Measurements from ENCODE around the gene CES2.

Gene CES2

DNA sequence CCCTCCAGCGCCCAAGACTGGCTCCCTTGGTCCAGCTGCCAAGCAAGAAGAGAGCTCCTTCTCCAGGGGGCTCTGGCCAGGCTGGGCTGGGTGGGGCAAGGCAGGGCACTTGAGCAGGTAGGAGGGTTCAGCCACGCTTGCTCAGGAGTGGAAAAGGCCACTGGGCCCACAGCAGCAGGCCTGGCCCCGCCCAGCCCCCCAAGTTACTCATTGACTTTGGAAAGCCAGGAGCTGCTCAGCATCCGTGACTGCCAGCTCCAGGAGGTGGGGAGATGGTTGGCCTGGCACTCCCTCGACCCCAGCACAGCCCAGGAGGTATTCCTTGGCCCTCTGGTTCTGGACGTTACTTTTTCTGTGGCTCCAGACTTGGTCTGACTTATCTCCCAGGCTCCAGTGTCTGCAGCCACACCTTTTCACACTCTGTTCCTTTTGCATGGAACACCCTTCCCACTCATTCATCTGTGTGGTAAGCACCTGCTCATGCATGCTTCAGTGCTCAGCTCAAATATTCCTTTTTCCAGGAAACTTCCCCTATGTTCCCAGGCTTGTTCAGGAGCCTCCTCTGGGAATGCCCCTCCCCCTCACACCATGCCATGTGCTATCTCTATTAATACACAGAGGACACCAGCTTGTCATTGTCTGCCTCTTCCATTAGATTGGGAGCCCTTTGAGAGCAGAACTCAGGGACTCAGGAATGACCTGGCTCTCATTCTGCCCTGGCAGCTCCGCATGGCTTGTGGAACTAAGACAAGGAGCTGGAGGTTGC lies 16.3 kb upstream of the CES2 start, which contains the start of gene CDH16:
Gene CDH16 (minus strand): TSS at position 83 of the 766 bp plus-strand sequence. CDS start 820 bp downstream, outside the sequence.
- DNase-seq (ENCODE audit: low read depth) = no peak

DNA sequence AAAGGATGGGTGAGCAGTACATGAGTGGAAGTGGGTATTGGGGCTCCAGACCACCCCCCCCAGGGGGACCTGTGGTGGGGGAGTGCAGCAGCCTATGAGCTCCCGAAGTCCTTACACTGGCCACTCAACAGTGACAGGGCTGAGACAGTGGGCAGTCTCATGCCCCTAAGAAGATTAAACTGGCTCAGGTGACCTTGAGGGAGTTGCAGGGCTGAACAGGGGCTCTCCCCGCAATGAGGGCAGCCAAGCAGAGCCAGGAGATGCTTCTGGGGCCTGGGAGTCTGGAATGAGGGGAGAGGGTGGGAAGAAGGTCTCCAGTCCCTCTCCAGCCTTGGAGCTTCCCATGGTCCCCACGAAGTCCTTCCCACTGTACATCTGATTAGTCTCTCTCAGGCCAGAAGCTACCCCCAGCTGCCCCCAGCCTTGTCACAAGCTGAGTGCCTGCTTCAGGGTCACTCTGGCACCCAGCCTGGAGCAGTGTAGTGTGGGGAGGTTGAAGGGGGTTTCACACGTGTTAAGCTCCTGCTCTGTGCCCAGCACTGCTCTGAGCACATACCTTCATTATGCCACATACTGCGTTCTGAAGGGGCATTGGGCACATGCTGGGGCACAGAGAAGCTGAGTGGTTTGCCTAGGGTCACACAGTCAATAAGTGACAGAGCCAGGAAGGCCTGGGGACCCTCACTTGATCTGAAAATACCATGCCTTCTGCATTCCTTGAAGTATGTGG lies 15.6 kb upstream of the CES2 start:
- no peak for DNase-seq (ENCODE audit: low read depth)

DNA sequence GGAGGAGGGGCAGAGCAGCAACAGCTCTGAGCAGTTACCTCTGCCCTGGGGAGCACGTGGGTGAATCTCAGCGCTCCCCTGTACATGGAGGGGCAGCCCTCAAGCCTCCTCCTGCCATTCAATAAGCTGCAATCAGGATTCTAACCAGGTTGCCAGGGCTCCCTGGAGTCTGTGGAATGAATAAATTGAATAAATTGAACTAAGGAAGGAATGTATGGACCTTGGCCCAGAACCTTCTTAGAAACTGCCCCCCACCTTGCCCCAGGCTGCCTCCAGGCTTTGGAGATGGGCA lies 15.1 kb upstream of the CES2 start:
- DNase-seq (ENCODE audit: low read depth) = no peak

DNA sequence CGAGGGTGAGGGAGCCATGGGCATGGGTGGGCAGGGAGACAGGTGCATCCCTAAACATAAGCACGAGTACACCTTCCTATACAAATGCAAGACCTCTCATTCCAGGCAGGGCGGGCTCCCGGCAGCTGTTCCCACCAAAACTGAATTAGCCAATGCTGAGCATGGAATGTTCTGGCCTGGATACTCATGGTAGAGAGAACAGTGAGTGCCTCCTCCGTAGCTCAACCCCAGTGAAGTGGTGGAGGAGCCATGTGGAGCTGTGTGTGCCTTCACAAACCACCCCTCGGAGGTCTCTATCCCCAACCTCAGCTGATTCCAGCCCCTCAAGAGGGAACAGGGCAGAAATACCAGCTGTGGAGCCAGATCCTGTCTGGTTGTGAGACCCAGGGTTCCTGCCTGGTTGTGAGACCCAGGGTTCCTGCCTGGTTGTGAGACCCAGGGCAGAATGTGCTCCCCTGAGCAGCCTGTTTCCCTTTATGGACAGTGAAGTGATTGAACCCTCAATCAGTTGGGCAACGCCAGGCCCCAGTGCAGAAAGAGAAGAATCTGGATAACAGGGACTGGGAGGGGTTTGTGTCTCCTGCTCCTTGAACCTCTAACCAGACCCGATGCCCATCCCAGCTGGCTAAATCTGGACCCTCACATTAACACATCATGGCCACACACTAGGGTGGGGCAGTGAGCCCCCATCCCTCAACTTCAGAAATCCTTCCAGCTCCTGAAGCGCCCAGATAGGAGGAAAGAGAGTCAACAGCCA lies 14.2 kb upstream of the CES2 start:
- no peak for DNase-seq (ENCODE audit: low read depth)

DNA sequence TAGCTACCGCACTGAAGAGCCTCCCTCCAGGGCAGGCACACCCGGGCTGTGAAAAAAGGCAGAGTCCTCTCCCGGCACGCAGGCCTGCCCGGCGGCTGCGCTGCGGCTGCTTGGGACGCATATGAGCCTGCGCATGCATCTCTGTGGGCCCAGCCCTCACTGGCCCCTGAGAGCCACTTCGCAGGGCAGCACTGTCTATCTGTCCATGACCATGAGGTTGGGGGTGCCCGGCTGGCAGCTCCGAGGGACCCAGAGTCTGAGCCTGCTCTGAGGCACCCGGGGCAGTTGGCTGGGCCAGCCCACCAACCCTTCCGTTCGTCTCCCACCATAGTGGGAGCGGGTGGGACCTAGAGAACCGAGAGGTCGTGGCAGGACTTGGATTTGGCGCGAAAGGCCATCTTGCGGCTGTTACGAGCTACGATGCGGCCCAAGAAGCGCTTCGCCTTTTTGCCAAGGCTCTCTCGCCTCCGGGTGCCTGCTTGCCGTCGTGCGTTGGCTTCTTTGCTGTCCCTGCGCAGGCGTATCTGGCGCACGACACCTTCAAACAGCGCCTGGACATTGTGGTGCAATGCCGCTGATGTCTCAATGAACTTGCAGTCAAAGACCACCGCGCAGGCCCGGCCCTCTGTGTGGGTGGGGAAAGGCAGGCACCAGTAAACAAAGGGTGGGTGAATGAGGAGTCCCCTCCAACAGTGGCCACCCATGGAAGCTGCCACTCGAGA lies 13.4 kb upstream of the CES2 start:
- no peak for DNase-seq (ENCODE audit: low read depth)

DNA sequence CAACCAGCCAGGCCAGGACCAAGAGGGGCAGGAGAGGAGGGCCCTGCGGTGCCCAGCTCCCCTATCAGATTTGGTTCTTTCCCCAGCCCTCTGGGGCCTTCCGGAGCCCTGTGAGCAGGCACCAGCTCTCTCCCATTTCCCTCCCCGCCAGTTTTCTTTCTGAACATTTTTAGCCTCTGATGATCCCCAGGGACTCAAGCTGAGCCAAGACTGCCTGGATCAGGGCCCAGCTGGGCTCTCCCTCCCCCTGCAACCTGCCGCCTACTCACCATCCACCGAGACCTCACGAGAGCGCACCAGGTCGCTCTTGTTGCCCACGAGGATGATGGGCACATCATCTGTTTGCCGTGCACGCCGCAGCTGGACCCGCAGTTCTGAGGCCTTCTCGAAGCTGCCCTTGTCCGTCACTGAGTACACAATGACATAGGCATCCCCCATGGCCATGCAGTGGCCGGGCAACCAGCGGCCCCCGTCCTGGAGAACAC lies 12.0 kb upstream of the CES2 start:
- no peak for DNase-seq (ENCODE audit: low read depth)

DNA sequence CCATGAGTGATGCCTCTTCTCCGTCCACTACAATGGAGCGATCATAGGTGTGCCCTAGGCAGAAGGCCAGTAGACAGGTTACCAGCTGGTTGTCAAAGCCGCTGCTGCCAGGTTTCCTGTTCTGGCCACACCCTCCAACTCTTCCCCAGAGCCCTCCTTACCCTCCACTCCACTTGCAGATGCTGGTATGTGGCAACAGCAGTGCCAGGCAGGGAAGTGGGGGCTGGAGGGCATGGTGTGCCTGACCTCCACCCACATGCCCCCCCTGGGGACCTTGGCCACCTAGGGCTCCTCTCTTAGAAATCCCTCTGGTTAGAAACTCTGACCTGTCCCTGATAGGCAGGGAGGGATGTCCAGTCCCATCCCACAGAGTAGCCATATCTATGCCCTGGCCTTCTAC lies 11.4 kb upstream of the CES2 start:
- no peak for DNase-seq (ENCODE audit: low read depth)

DNA sequence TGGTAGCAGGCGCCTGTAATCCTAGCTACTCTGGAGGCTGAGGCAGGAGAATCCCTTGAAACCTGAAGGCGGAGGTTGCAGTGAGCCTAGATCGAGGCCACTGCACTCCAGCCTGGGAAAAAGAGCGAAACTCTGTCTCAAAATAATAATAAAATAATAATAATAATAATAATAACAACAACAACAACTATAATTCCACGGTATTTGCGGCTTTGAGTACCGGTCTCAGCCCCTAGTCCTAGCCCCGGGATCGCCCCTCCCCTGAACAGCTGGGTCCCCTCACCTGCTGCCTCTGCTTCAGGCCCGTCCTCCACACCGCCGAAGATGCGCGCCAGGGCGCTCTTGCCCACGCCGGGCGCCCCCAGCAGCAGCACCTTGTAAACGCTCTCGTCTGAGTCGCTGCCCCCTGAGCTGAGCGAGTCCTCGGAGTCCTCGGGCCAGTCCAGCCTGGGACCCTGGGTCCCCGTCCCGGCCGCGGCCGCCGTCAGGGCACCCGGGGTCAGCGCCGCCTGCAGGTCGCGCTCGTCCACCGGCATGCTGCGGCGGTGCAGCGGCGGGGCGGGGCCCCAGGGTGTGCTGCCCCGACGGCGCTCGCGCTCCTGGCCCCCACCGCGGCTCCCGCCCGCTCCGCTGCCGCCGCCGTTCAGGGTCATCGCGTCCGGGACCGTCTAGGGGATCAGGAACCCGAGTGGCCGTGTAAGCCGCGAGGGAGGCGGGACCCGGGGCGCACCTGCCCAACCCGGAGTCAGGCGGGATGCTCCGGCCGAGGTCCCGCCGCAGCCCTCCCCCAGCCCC lies 10.6 kb upstream of the CES2 start:
- DNase-seq (ENCODE audit: low read depth) = peak; percentile 37

DNA sequence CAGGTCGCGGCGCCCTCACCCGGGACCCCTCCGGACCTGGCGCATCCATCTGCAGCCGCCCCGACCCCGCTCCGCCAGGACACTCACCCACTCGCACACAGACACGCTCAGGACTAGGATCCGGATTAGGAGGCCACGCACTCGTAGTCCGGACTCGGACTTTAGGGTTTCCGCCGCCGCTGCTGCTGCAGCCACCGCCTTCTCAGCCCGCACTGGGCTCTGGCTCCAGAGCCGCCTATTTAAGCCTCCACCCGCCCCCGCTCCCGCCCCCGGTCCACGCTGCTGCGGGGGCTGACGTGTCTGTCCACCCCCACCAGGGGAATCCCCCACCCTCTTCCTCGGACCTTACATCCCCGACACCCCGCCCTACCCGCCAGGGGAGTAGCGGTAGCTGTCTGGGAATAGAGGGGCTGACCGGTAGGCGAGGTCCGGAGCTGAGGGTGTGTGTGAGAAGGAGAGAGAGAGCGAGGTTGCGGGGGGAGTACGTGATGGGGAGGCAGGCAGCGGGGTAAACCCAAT lies 9.9 kb upstream of the CES2 start, which contains the start of gene RRAD:
Gene RRAD (minus strand): TSS at position 214 of the 519 bp plus-strand sequence. CDS start 356 bp downstream, outside the sequence.
- peak; percentile 56 for DNase-seq (ENCODE audit: low read depth)

DNA sequence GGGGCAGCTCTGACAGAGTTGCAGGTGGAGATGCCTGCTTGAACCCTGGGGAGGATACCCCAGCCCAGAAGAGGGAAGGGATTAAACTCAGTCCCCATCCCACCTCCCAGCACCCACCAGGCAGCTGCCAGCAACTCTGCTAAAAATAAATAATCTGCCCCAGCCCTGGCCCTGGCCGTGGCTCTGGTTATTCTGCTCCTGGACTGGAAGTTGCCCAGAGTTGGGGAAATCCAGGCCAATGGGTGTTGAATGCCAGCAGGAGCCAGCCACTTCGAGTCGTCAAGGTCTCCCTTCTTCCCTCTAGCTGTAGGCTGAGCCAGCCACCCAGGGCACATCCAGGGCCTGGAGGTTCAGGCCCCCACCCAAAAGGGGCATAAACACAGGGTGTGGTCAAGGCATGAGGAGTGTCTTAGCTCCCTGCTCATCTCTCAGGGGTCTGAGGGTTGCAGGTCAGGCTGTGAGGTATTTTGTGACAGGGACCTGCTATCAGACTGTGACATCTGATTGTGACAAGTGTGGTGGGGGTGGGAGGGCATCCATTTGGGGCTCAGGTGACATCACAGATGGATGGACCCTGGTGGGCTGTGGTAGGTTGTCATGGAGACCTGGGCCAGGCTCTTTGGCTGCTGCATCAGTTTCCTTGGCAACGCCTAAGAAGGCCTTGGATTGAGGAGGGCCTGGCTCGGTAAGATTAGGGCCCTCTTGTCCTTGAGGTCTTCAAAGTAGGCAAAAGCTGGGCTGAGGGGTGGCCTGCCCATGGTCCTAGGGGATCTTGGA lies 9.0 kb upstream of the CES2 start:
- peak; percentile 24 for DNase-seq (ENCODE audit: low read depth)

DNA sequence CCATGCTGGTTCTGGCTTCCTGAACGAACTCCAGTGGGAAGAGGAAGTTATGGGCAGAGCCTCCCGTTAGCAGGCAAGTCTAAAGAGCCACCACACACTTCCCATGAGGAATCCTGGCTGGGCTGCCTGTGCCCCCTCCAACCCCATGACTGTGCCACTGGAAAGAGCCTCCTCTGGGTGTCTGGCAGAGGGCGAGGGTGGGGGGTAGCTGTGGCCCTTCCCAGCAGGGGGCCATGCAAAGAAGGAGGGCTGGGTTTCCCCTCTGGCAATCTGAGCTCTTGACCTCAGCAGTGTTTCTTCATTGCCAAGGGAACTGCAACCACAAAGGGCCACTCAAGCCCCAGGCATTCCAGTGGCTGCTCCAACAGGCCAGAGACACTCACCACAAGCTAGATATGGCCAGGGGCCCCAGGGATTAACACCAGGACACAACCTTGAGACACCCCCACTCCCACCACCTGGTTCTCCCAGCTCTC lies 8.3 kb upstream of the CES2 start:
- peak; percentile 94 for DNase-seq (ENCODE audit: low read depth)

DNA sequence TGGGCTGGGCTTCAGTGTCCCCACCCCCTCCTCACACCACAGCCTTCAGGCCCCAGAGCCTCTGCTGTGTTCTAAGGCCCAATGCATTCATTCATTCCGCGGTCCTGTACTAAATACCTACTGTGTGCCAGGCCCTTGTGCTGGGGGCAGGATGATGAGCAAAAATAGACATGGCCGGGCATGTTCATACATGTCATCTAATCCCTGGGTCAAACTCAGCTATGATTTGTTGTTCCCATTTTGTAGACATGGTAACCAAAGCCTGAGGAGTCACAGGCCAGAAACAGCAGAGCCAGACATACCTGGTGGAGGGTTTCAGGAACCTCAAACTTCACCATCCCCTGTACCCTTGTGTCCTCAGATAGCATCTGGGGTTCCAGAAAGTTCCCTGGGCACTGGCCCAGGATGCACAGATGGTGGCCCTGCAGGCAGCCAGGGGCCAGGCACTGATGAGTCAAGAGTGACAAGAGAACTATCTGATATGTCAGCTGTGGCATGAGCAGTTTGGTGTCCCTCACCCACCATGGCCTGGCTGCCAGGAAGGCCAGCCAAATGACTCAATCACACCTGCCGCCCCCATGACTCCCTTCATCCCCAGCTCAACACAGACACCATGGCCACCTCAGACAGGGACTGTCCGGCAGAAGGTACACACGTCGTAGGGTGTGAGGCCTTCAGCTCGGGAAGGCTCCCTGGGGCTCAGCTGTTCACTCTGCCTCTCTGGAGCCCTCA lies 7.2 kb upstream of the CES2 start:
- DNase-seq (ENCODE audit: low read depth) = peak; percentile 43

DNA sequence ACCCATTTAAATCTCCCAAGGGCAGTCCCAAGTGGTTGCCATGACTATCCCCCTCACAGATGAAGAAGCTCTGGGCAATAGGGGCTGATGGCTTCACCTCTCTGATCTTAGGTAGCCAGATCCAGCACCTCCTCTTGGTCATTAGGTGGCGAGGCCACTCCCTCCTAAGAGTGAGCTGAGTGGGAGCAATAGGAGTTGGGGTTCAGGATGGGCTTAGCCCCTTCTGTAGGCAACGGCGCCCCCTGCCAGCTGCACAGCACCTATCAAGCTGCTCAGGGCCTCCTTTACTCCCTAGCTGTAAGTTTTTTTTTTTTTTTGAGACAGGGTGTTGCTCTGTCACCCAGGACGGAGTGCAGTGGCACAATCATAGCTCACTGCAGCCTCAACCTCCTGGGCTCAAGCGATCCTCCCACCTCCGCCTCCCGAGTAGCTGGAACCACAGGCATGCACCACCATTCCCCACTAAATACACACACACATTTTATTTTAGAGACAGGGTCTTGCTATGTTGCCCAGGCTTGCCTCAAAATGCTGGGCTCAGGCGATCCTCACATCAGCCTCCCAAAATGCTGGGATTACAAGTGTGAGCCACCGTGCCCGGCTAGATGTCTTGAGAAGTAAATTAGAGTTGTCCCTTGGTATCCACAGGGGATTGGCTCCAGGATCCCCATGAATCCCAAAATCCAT lies 6.5 kb upstream of the CES2 start:
- DNase-seq (ENCODE audit: low read depth) = peak; percentile 65

DNA sequence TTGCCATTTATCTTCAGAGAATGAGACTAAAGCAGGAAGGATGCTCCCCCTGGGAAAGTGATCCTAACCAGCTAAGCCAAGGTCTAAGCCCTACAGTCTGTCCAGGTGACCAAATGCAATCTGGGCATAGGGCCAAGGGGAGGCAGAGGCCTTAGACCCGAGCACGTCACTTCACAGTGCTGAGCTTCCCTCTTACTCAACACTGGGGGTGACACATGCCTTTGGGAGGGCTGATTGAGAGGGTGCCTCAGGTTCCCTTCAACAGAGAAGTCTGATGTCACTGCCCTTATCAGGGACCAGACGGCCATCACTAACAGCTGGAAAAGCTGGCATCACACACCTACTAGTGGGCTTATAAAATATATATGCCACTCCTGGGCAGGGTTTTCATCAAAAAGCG lies 5.1 kb upstream of the CES2 start:
- DNase-seq (ENCODE audit: low read depth) = peak; percentile 91

DNA sequence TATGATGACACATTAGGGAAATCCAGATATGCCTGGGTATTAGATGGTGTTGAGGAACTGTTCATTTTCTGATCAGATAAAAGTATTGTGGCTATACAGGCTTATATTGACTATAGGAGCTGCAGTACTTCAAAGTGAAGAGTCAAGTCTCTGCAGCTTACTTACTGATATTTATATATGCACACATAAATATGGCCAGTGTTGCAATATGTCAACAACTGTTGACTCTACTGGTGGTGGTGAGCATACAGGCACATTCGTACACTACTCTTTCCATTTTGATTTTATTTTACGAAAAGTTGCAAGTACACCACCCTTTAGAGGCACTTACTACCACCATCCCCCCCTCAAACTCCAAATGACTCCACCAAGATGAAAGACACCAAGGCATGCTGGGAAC lies 3.7 kb upstream of the CES2 start:
- no peak for DNase-seq (ENCODE audit: low read depth)

DNA sequence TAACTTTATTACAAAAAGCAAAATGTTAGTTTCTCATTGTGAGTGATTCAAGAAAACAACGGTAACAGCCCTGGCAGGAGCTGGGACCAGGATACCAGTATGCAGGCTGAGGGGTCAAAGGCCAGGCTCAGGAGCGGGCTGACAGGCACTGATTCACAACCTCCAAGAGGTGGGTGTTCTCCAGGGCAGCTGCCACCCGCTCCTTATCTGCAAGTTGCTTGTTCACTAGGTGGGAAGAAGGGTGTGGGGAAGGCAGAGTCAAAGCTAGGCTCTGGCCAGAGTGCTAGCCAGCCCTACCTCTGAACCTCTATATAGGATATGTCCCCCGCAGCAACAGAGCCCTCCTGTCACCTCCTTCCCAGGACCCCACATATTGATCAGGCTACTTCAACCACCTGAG lies 3.2 kb upstream of the CES2 start:
- no peak for DNase-seq (ENCODE audit: low read depth)

DNA sequence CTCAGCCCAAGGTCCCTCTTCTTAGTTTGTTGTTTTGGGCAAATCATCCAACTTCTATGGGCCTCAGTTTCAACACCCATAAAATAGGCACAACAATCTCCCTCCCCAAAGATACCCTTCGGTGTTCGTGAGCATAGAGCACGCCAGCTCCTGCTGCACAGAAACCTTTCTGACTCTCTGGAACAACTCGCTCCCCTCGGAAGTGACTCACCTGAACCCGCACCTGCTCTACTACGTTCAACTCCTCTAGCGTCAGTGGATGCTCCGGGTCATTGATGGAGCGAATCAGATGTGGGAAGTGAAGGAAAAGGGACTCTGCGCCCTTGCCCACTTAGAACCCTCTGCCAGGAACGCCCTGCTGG lies 1.6 kb upstream of the CES2 start:
- peak; percentile 57 for DNase-seq (ENCODE audit: low read depth)

DNA sequence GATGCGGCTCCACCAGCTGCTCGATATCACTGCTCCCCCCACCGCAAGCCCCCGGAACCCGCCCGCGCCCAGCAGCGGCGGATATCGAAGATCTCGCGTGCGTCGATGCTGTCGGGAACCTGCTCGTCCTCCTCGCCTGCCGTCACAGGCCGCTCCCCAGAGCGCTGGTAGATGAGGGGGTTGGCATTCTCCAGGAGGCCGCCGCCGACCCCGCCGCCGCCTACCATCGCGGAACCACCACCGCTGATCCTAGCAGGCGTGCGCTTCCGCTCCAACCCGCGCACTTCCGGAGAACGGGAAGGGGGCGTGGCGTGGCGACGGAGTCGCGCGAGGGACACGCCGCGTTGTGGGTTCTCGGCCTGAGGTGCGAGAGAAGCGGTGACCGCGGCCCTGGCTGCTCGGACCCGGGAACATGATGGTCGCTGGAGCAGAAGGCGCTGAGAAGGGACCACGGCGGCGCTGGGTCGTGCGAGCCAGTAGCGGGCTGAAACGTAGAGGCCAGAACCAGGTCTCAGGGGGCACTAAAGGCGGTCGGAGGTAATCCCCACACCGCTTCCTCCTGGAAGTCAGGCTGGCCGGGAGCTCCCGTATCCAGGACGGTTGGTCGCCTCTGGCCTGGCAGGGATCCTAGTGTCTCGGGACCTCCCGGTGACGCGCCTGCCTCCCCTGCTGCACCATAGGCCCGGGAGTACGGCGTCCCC lies 1.0 kb upstream of the CES2 start, which contains the start of gene CIAO2B:
Gene CIAO2B (minus strand): TSS at position 265 of the 701 bp plus-strand sequence. CDS start 38 bp downstream, at position 227.
- DNase-seq (ENCODE audit: low read depth) = peak; percentile 90

All from ELR (cell line).